GM03348 (cell line): ENCODE results near the gene NRCAM.
"Not testable (repeated sequence)": the region's sequence is repeated elsewhere in the genome, so short reads cannot be mapped to it uniquely, and the experiment has no call there.

Experiments used
- DNase-seq: peaks from one replicate; pipeline ENCODE4 v3.0.0; 2012; ENCODE audit warnings: low spot score

The NRCAM gene

DNA sequence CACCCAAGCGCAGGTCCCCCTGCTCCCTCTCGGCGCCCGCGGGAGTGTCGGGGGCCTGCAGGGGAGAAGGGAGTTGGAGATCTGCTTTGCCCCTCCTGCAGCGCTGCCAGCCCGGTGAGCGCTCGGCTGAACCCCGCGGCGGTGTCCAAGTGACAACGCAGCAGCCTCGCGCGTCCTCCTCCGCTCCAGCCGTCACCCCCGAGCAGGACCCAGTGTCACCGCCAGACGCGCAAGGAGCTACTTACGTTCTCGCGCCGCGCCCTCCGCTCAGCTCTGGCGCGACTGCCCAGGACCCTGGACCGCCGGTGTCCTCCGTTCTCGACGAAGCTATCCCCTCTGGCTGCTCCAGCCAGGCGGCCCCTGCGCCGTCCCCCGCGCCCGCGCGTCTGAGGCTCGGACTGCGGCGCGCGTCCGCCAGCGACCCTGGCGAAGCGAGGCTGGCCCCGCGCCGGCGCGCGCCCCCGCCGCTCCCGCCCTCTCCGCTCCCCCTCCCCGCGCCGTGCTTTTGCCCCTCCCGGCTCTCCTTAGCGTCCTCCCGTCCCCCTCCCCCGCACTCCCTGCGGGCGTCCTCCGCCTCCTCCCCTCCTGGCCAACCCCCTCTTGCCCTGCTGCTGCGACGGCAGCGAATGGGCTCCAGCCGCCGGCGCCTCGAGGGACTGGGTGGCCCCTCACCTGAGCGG is at the start of gene NRCAM:
Gene NRCAM, minus strand, starts transcription at position 439 of the 680 bp plus-strand sequence. CDS start 216,372 bp downstream, outside the sequence.
- DNase-seq = peak; percentile 48

DNA sequence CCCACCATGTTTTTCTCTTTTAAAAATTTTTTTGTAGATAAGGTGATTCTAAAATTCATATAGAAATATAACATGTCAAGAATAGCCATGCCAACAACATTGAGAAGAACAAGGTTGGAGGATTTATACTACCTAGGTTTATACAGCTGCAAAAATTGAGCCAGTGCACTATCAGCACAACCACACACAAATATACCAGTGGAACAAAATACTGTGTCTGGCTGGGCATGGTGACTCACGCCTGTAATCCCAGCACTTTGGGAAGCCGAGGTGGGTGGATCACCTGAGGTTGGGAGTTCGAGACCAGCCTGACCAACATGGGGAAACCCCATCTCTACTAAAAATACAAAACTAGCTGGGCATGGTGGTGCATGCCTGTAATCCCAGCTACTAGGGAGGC is 48.3 kb upstream of the NRCAM start:
- not testable (repeated sequence) for DNase-seq

DNA sequence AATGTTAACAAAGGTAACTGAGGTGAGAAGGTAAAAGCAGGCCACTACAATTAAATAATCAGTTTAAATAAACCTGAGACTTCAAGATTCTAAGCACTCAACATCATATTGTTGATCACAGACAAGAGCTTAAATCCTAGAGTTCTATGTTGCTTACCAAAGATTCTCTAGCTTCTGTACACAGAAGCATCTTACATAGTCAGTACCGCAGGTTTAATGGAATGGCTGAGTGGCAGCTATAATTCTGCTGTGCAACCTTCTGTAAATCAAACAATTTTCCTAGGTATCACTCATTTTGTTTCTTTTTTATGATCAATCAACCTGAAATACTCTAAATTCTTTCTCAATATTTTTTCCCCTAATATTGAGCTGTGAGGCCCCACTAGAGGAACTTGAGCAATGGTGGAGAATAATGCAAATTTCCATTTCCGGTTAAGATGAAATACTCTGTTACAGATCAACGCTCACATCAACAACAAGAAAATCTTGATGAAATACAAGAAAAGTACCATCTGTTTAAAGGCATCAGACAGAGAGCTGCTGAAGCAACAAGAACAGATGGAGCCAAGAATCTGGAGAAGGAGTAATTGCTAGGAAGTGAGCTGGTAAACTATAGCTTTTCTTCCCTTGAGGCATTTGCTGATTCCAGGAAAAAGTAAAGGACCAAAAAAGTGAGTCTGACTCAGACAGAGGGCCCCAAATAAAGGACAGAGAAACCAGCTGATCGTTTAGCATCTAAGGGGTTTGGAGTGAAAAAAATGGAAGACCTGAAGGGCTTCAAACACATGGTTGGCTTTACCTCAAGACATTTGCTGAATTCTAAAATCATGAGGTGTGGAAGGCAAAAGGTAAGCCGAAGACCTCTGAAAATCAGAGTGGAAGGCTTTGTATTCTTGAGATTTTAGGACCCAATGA is 47.1 kb upstream of the NRCAM start:
- DNase-seq = peak; percentile 13

DNA sequence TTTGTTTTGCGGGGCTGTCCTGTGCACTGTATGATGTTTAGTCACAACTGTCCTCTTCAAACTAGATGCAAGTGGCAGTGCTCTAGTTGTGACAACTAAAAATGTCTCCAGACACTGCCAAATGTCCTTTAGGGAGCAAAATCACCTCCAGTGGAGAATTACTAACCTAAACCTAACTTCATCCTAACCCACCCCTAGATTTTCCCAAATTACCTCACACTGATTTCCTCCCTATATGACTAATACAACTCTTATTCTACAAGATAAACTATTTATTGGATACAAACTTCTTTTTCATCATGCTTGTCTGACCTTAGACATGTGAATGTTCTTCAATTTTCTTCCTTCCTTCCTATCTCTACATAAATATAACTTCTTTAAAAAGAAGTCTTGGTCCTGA is 43.3 kb upstream of the NRCAM start:
- no peak for DNase-seq

DNA sequence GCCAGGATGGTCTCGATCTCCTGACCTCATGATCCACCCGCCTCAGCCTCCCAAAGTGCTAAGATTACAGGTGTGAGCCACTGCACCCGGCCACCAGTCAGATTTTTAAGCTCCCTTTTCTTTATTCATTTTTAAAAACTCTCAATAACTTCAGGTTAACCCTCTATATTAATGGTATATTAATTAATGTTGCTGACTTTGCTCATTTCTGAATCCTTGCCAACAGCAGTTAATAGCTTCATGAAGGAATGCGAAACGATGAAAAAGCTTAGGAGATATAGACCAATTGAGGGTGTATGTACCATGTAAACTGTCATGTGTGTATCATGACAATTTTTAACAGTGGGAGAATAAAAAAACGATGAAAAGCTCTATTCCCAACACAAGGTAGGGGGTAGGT is 42.2 kb upstream of the NRCAM start:
- no peak for DNase-seq

DNA sequence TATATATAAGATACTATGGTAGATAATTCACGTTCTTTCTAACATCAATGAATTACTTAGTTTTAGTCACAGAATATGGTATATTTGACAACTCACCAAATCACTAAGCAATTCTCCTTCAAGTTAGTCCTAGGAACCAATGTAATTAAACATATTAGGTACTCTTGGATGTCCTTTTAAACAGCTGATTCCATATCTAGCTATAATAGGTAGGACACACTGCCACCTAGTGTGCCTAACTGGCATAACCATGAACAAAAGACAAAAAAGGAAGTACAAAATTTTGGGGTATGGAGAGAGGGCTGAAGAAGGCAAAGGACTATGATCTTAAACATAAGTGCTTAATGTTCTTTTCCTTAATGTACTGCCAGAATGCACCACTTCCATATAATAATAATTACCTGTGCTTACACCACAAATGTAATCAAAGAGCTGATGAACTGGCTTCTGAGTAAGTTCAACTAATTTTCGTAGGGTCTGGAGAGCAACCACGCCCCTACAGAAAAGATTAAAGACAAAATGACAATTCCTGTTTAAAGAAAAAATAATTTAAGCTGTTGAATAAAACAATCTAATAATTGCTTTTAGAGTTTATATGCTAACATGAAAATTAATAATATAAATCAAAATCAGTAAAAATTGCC is 41.0 kb upstream of the NRCAM start:
- peak; percentile 66 for DNase-seq

DNA sequence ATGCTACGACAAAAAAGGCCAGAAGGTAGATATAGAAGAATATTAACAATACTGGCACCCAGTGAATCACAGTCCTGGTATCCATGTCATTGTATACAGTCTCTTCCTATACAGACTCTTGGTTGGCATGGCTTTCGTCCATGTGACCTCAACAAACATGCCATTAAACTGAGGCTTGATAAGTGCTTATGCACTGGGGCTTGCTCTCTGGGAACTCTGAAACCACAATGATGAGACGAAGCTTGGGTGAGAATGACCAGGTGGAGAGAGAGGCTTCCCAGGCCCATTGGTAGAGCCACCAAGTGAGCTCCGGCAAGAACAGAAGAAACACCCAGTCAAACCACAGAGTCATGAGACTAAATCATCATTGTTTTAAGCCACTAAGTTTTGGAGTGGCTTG is 36.5 kb upstream of the NRCAM start:
- no peak for DNase-seq

DNA sequence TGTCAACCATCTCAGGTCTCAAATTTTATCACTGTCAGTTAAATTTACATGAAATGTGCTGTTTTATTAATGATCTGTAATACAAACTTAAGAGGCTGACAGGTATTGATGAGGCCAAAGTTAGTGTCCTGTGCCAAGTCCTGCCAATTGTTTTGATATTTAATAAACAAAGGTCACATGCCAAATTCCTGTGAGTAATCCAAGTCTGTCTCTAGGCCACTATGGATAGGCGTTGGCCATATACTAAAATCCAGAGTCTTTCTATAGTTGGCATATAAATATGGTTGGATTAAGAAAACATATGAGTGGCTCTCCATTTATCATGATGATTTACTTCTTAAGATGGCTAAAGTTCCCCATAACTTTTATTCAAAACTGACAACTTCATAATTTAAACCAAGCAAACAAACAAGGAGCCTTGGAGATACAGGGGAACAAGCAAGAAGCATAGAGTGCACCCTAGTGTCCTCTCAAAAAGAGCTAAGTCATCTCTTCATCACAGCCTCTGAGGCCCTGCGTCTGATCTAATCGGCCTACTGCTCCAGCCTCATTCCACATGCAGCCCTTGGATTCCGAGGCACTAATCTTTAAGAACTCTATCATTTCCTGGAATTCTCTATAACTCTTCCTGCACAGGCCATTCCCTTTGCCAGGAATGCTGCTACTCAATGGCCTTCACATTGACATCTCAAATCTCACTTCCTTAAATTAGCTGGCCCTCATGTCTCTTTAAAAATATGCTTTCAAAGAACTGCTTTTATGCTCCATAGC is 32.7 kb upstream of the NRCAM start:
- DNase-seq = no peak

DNA sequence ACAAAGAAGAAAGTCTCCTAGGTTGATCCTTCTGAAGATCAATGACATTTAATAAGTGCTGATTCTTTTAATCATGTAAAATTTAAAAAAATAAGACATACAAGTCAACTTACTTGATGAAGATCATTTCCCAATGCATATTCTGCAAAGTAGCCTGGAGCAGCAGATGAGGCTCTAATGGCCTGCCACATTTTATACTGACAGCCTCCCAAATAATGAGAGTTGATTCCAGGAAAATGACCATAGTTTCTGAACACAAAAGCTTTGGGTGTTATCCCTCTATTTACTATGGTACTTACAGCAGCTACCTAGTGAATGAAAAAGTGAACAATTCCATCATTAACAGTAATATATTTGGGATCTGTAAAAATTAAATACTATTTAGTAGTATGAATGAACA is 31.4 kb upstream of the NRCAM start:
- no peak for DNase-seq

DNA sequence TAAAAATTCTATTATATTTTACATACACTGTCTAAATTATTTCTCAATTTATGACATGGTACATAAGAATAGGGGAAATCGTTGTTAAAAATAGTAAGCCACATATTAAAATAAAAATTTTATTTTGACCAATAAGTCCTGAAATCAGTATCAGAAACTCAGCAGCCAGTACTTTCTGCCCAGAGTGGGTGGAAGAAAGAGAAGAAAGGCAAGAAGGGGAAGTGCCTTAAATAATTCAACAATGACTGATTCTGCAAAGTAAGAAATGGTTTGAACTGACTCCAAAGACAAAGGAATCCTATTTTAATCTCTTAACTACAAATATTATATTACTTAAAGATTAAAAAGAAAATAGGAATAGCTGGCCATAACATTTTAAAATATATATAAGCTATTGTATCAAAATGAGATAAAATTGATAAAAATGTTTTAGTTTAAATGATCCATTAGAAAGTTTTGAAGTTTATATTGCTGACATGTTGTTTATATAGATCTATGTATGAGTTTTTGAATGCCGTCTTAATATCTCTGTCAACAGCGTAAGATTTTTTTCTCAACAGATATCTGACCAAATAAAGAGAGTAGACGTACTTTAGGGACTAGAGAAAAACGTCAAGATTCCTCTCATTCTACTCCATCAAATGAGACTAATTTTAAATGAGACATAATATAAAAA is 30.2 kb upstream of the NRCAM start:
- peak; percentile 54 for DNase-seq

DNA sequence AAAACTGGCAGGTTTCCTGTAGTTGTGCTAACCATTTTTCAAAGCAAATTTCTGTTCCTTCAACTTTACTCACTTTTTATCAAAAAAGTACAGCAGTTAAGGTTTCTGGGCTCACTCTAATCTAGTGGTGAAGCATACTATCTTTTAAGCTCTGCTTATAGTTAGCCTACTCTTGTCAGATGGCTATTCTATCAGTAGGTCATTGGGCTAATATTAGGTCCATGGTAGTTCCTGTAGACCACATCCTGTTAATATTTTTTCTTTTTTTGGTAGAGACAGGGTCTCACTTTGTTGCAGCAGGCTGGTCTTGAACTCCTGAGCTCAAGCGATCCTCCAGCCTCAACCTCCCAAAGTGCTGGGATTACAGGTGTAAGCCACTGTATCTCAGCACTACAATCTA is 27.9 kb upstream of the NRCAM start:
- no peak for DNase-seq

DNA sequence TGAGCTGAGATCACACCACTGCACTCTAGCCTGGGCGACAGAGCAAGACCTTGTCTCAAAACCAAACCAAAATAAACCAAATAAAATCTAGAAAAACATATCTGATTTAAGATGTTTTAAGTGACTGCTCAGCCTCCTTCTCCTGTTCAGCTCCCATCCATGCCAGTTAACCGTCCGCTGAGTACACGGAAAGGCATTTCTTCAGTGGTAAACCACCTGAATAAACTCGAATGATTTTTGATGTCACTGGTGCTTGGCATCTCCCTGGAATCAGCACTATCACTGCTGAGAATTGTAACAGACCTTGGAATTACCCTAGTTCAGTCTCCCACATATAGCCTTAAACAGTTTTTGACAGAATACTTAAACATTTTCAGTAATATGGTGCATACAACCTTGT is 24.1 kb upstream of the NRCAM start:
- DNase-seq = no peak

DNA sequence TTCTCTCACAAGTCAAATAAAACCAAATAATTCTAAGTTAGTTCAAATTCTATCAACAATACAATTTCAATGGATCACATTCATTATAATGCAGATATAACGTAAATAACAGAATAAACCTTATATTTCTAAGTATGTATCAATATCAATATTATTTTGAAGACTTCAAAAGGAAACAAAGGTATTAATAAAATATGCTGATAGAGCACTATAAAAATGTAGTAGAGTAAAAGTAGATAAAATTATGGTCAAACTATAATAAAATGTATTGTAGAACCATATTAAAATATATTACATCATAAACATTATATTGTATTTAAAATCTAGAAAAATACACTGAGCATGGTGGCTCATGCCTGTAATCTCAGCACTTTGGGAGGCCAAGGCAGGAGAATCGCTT is 23.5 kb upstream of the NRCAM start:
- no peak for DNase-seq

DNA sequence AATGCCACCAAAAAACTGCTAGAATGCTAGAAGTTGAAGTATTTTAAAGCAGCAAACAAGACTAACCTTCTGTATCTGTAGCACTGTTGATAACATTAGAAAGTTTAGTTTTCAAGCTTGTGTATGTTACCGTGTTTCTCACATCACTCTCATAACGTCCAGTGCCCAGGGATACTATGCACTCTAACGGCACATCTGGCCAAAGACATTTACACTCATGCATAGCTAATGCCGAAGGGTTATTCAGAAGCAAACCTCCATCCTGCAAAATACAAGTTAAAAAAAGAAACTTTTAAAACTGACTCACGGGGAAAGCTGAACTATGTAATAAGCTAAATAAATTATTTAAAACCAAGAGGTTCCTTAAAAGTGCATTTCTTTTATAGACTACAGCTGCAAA is 22.9 kb upstream of the NRCAM start:
- DNase-seq = no peak

DNA sequence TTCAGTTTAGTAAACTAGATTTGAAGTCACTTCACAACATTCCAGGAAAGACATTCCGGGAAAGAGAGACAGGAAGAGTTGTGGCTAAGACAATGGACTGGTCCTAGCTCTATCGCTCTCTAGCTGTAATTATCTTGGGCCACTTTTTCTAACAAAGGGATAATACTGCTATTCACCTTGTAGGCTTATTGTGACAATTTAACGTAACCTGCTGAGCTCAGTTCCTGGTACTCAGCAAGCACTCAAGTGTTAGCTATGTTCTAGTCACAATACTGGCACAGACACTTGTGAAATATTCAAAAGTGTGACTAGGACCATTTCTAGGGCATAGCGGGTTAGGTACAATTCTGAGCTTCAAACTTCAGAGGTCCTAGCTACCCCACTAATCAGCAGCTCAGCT is 12.0 kb upstream of the NRCAM start:
- no peak for DNase-seq

DNA sequence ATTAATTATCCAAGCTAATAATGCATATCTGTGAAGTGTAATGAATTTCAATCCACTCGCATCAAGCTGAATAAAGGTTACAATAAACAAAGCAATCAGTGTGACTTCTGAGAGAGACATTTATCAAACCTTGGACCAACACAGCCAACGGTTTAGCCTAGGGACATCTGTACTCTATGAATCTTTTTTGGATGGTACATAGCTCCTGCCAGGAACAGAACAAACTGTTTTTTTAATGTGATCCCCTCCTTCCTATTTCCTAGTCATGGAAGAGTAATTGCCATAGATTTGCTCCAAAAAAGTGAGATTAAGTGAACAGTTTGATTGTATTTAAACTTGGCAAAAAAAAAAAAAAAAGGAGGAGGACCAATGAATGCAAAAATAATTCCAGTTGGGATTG is 11.2 kb upstream of the NRCAM start:
- no peak for DNase-seq

DNA sequence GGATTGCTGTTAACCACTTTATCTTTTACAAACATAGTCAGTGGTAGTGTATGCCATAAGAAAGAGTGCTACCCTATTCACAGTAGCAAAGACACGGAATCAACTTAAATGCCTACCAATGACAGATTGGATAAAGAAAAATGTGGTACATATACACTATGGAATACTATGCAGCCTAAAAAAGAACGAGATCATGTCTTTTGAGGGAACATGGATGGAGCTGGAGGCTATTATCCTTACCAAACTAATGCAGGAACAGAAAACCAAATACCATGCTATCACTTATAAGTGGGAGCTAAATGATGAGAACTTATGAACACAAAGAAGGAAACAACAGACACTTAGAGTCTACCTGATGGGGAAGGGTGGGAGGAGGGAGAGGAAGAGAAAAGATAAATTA is 10.1 kb upstream of the NRCAM start:
- DNase-seq = not testable (repeated sequence)

DNA sequence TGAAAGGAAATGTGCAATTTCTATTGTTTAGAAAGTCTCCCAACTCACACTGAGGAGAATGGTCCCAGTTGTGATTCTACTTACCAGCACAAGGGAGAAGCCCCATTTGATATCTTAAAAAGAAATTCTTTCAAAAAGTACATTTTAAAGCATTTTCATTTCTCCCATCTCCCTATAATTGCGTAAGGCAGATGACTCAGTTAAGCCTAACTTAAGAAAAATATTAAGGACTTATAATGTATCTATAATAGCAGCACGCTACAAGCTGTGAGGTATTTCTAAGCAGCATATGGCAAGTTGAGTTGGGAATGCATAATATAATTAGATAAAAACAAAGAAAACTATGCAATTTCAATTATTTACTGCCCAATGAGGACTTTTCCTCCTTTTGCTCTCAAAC is 8.5 kb upstream of the NRCAM start:
- DNase-seq = no peak

DNA sequence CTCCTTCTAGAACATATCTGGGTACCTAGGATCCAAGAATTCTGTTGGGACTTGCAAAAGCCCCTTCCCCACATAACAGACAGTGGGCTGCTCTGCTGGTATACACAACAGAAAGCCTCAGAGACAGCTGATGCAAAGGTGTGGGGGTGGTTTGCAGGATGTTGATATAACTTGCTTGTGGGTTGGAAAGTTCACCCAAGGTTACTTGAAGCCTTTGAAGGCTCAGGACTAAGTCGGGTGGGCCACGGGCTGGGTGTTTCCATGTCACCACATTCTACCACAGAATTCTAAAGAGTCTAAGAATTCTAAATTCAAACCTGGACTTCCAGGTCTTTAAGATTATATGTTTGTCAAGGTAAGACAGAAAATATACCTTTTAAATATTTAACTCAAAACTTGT is 7.4 kb upstream of the NRCAM start:
- DNase-seq = no peak

DNA sequence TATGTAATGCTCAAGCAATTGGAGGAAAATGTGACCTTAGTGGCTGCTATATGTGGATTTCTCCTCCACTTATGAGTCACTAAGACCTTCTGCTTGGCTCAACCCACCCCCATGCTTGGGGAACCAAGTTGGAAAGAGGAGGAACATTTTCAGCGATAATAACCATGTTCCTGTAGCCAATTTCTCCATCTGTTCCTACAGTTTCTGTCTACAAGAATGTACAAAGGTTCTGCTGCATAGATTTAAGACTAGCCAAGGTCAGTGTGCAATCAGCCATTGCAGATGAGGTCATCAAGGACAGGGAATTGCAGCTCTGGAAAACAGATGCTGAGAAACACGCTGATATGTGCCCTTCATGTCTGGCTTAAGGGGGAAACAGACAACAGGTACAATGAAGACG is 5.6 kb upstream of the NRCAM start:
- DNase-seq = no peak

DNA sequence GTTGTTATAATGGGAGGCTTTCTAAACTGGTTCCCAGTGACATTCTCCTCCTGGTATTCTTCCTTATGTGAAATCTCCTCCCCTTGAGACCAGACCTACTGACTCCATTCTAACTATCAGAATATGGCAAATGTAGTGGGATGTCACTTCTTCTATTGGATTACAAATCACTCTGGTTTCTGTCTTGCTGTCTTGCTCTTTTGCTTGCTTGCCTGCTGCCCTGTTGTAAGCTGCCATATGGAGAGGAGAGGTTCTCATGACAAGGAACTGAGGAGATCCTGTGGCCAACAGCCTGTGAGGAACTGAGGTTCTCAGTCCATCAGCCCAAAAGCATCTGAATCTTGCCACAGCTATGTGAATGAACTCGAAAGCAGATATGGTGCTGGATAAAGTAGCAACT is 4.7 kb upstream of the NRCAM start:
- DNase-seq = no peak
